WI38 (cell line): ENCODE measurements around the gene PEA15.

ENCODE experiments used
- H3K4me3 ChIP-seq: 2 replicates; pipeline ENCODE4 v1.5.1; 2011; ENCODE audit warnings: low read depth, mild to moderate bottlenecking, control low read depth, low read length
- CTCF ChIP-seq: IDR thresholded peaks from 2 replicates; pipeline ENCODE4 v1.5.1; 2012; ENCODE audit warnings: low read depth, mild to moderate bottlenecking, control low read depth, low read length

The PEA15 gene

GRCh38 chr1:160168609-160169369 lies 36.4 kb upstream of the PEA15 start:
- H3K4me3 ChIP-seq = no peak overlapping the region
- no peak for TF ChIP-seq CTCF

GRCh38 chr1:160169553-160170399 lies 35.4 kb upstream of the PEA15 start:
- H3K4me3 ChIP-seq = no peak overlapping the region
- no peak for TF ChIP-seq CTCF

- H3K4me3 ChIP-seq = no peak overlapping the region
- TF ChIP-seq CTCF = no peak
These were observed 33.8 kb upstream of the PEA15 start for GRCh38 chr1:160171354-160171753.

- TF ChIP-seq CTCF = no peak
- H3K4me3 ChIP-seq = no peak overlapping the region
These were observed 33.2 kb upstream of the PEA15 start for GRCh38 chr1:160171980-160172379.

GRCh38 chr1:160177231-160177630 lies 28.0 kb upstream of the PEA15 start:
- no peak overlapping the region for H3K4me3 ChIP-seq
- TF ChIP-seq CTCF = no peak

GRCh38 chr1:160177667-160178066 lies 27.5 kb upstream of the PEA15 start:
- H3K4me3 ChIP-seq = no peak overlapping the region
- TF ChIP-seq CTCF = no peak

GRCh38 chr1:160178731-160179130 lies 26.5 kb upstream of the PEA15 start:
- TF ChIP-seq CTCF = no peak
- no peak overlapping the region for H3K4me3 ChIP-seq
